Hematopoietic multipotent progenitor cell treated with erythropoietin and hydrocortisone succinate and interleukin-3 and kit ligand, for 4 days (in vitro differentiated cells): ENCODE data around the gene GRM8.
A peak's percentile ranks its signal among the peaks of the same experiment; 100 is the strongest.

Experiments
- DNase-seq: peaks from one replicate; pipeline ENCODE4 v3.0.0-alpha.2; 2015

The GRM8 gene

GRCh38 chr7:127230192-127230925, 22.4 kb downstream of the GRM8 start:
- DNase-seq = no peak

GRCh38 chr7:127226685-127227374, 25.9 kb downstream of the GRM8 start:
- no peak for DNase-seq

- no peak for DNase-seq
These were observed 31.0 kb downstream of the GRM8 start for GRCh38 chr7:127221731-127222130.

GRCh38 chr7:127214956-127215718, 37.6 kb downstream of the GRM8 start:
- no peak for DNase-seq

- no peak for DNase-seq
These were observed 42.9 kb downstream of the GRM8 start for GRCh38 chr7:127209886-127210285.

- no peak for DNase-seq
These were observed 43.9 kb downstream of the GRM8 start for GRCh38 chr7:127208860-127209259.

GRCh38 chr7:127208351-127208750, 44.4 kb downstream of the GRM8 start:
- DNase-seq = no peak

GRCh38 chr7:127207806-127208205, 44.9 kb downstream of the GRM8 start:
- DNase-seq = no peak

- no peak for DNase-seq
These were observed 45.5 kb downstream of the GRM8 start for GRCh38 chr7:127207230-127207629.

GRCh38 chr7:127194571-127194970, 58.2 kb downstream of the GRM8 start:
- DNase-seq = no peak

GRCh38 chr7:127189886-127190285, 62.9 kb downstream of the GRM8 start:
- no peak for DNase-seq

GRCh38 chr7:127189074-127189473, 63.7 kb downstream of the GRM8 start:
- no peak for DNase-seq

- no peak for DNase-seq
These were observed 65.0 kb downstream of the GRM8 start for GRCh38 chr7:127187740-127188139.

GRCh38 chr7:127186686-127187085, 66.1 kb downstream of the GRM8 start:
- DNase-seq = no peak

GRCh38 chr7:127177156-127177555, 75.6 kb downstream of the GRM8 start:
- DNase-seq = no peak

- DNase-seq = no peak
These were observed 90.4 kb downstream of the GRM8 start for GRCh38 chr7:127162366-127162765.

GRCh38 chr7:127158659-127159058, 94.1 kb downstream of the GRM8 start:
- peak; percentile 22 for DNase-seq

GRCh38 chr7:127154958-127155357, 97.8 kb downstream of the GRM8 start:
- DNase-seq = no peak

GRCh38 chr7:127154101-127154500, 98.6 kb downstream of the GRM8 start:
- DNase-seq = no peak

GRCh38 chr7:127153315-127153714, 99.4 kb downstream of the GRM8 start:
- DNase-seq = no peak

- no peak for DNase-seq
These were observed 100.3 kb downstream of the GRM8 start for GRCh38 chr7:127152423-127152822.

- no peak for DNase-seq
These were observed 101.4 kb downstream of the GRM8 start for GRCh38 chr7:127151379-127151778.

GRCh38 chr7:127150543-127150942, 102.2 kb downstream of the GRM8 start:
- DNase-seq = no peak
